ENCODE results near the gene IL2.

IL2 gene
- 0.96 to 5.2 (median 2.5) reads per million in 3 donors for total RNA-seq

- H3K27me3 ChIP-seq (replicated peaks; ENCODE audit: control insufficient read depth, insufficient read depth, low read length, poor library complexity, severe bottlenecking) = no peaks in the 10 kb centered on the region
- H3K4me1 ChIP-seq (ENCODE audit: control insufficient read depth, insufficient read depth, low read length, poor library complexity, severe bottlenecking) = peaks cover 31% of the 10 kb centered on the region
- DNase-seq = no peak
- no peaks in the 10 kb centered on the region for H3K36me3 ChIP-seq (ENCODE audit: control insufficient read depth, insufficient read depth, low read length)
- no peaks in the 10 kb centered on the region for H3K9me3 ChIP-seq (ENCODE audit: control insufficient read depth, low read length)
- peak within 1 kb of the TSS; percentile 17 for H3K4me3 ChIP-seq (ENCODE audit: insufficient read depth, low read depth, low read length, poor library complexity, severe bottlenecking)
- H3K27ac ChIP-seq (ENCODE audit: insufficient read depth, low read length, poor library complexity, severe bottlenecking) = peak within 1 kb of the TSS; percentile 57
These were observed at the start of gene IL2 for GRCh38 chr4:122456231-122457116. Gene IL2, minus strand, starts transcription at chr4:122456725. Its CDS starts 285 bp downstream, at chr4:122456440.

- H3K4me1 ChIP-seq (ENCODE audit: control insufficient read depth, insufficient read depth, low read length, poor library complexity, severe bottlenecking) = peaks cover 7% of the 10 kb centered on the region
- no peaks in the 10 kb centered on the region for H3K36me3 ChIP-seq (ENCODE audit: control insufficient read depth, insufficient read depth, low read length)
- H3K27ac ChIP-seq (ENCODE audit: insufficient read depth, low read length, poor library complexity, severe bottlenecking) = no peak overlapping the region
- H3K4me3 ChIP-seq (ENCODE audit: insufficient read depth, low read depth, low read length, poor library complexity, severe bottlenecking) = no peak overlapping the region
- no peaks in the 10 kb centered on the region for H3K27me3 ChIP-seq (replicated peaks; ENCODE audit: control insufficient read depth, insufficient read depth, low read length, poor library complexity, severe bottlenecking)
- peak in 1 of 3 donors; percentile 0 for DNase-seq
- H3K9me3 ChIP-seq (ENCODE audit: control insufficient read depth, low read length) = no peaks in the 10 kb centered on the region
These were observed 46.7 kb upstream of the IL2 start for GRCh38 chr4:122503214-122503613.

- no peak overlapping the region for H3K27ac ChIP-seq (ENCODE audit: insufficient read depth, low read length, poor library complexity, severe bottlenecking)
- no peaks in the 10 kb centered on the region for H3K27me3 ChIP-seq (replicated peaks; ENCODE audit: control insufficient read depth, insufficient read depth, low read length, poor library complexity, severe bottlenecking)
- no peaks in the 10 kb centered on the region for H3K36me3 ChIP-seq (ENCODE audit: control insufficient read depth, insufficient read depth, low read length)
- no peak for DNase-seq
- no peaks in the 10 kb centered on the region for H3K9me3 ChIP-seq (ENCODE audit: control insufficient read depth, low read length)
- H3K4me3 ChIP-seq (ENCODE audit: insufficient read depth, low read depth, low read length, poor library complexity, severe bottlenecking) = no peak overlapping the region
- peaks cover 7% of the 10 kb centered on the region for H3K4me1 ChIP-seq (ENCODE audit: control insufficient read depth, insufficient read depth, low read length, poor library complexity, severe bottlenecking)
These were observed 44.5 kb upstream of the IL2 start for GRCh38 chr4:122500852-122501501.

GRCh38 chr4:122489061-122489460 is 32.5 kb upstream of the IL2 start:
- no peak for DNase-seq
- Histone ChIP-seq H3K4me3 (ENCODE audit: insufficient read depth, low read depth, low read length, poor library complexity, severe bottlenecking) (no peak overlapping the region), H3K4me1 (ENCODE audit: control insufficient read depth, insufficient read depth, low read length, poor library complexity, severe bottlenecking) (no peaks in the 10 kb centered on the region), H3K9me3 (ENCODE audit: control insufficient read depth, low read length) (peaks cover 15% of the 10 kb centered on the region), H3K27me3 (replicated peaks; ENCODE audit: control insufficient read depth, insufficient read depth, low read length, poor library complexity, severe bottlenecking) (no peaks in the 10 kb centered on the region), H3K27ac (ENCODE audit: insufficient read depth, low read length, poor library complexity, severe bottlenecking) (no peak overlapping the region), H3K36me3 (ENCODE audit: control insufficient read depth, insufficient read depth, low read length) (no peaks in the 10 kb centered on the region)

- H3K27ac ChIP-seq (ENCODE audit: insufficient read depth, low read length, poor library complexity, severe bottlenecking) = no peak overlapping the region
- H3K4me1 ChIP-seq (ENCODE audit: control insufficient read depth, insufficient read depth, low read length, poor library complexity, severe bottlenecking) = no peaks in the 10 kb centered on the region
- no peaks in the 10 kb centered on the region for H3K9me3 ChIP-seq (ENCODE audit: control insufficient read depth, low read length)
- no peak for DNase-seq
- H3K36me3 ChIP-seq (ENCODE audit: control insufficient read depth, insufficient read depth, low read length) = no peaks in the 10 kb centered on the region
- H3K4me3 ChIP-seq (ENCODE audit: insufficient read depth, low read depth, low read length, poor library complexity, severe bottlenecking) = no peak overlapping the region
- no peaks in the 10 kb centered on the region for H3K27me3 ChIP-seq (replicated peaks; ENCODE audit: control insufficient read depth, insufficient read depth, low read length, poor library complexity, severe bottlenecking)
These were observed 27.0 kb upstream of the IL2 start for GRCh38 chr4:122483481-122483880.

- no peak overlapping the region for H3K27ac ChIP-seq (ENCODE audit: insufficient read depth, low read length, poor library complexity, severe bottlenecking)
- DNase-seq = no peak
These were observed 25.4 kb upstream of the IL2 start for GRCh38 chr4:122481766-122482405.

GRCh38 chr4:122480655-122481487 is 24.3 kb upstream of the IL2 start:
- H3K27ac ChIP-seq (ENCODE audit: insufficient read depth, low read length, poor library complexity, severe bottlenecking) = no peak overlapping the region
- H3K4me1 ChIP-seq (ENCODE audit: control insufficient read depth, insufficient read depth, low read length, poor library complexity, severe bottlenecking) = no peaks in the 10 kb centered on the region
- DNase-seq = no peak

More at GRCh38 chr4:122481766-122482405, 25.4 kb upstream of the IL2 start:
- H3K4me3 ChIP-seq (ENCODE audit: insufficient read depth, low read depth, low read length, poor library complexity, severe bottlenecking) = no peak overlapping the region
- H3K4me1 ChIP-seq (ENCODE audit: control insufficient read depth, insufficient read depth, low read length, poor library complexity, severe bottlenecking) = no peaks in the 10 kb centered on the region
- H3K36me3 ChIP-seq (ENCODE audit: control insufficient read depth, insufficient read depth, low read length) = no peaks in the 10 kb centered on the region
- H3K27me3 ChIP-seq (replicated peaks; ENCODE audit: control insufficient read depth, insufficient read depth, low read length, poor library complexity, severe bottlenecking) = no peaks in the 10 kb centered on the region
- no peaks in the 10 kb centered on the region for H3K9me3 ChIP-seq (ENCODE audit: control insufficient read depth, low read length)

GRCh38 chr4:122479935-122480416 is 23.5 kb upstream of the IL2 start:
- no peak overlapping the region for H3K27ac ChIP-seq (ENCODE audit: insufficient read depth, low read length, poor library complexity, severe bottlenecking)
- DNase-seq = no peak
- no peak overlapping the region for H3K4me3 ChIP-seq (ENCODE audit: insufficient read depth, low read depth, low read length, poor library complexity, severe bottlenecking)
- no peaks in the 10 kb centered on the region for H3K36me3 ChIP-seq (ENCODE audit: control insufficient read depth, insufficient read depth, low read length)
- no peaks in the 10 kb centered on the region for H3K4me1 ChIP-seq (ENCODE audit: control insufficient read depth, insufficient read depth, low read length, poor library complexity, severe bottlenecking)
- no peaks in the 10 kb centered on the region for H3K27me3 ChIP-seq (replicated peaks; ENCODE audit: control insufficient read depth, insufficient read depth, low read length, poor library complexity, severe bottlenecking)
- no peaks in the 10 kb centered on the region for H3K9me3 ChIP-seq (ENCODE audit: control insufficient read depth, low read length)

More at GRCh38 chr4:122480655-122481487, 24.3 kb upstream of the IL2 start:
- Histone ChIP-seq H3K27me3 (replicated peaks; ENCODE audit: control insufficient read depth, insufficient read depth, low read length, poor library complexity, severe bottlenecking) (no peaks in the 10 kb centered on the region), H3K9me3 (ENCODE audit: control insufficient read depth, low read length) (no peaks in the 10 kb centered on the region), H3K36me3 (ENCODE audit: control insufficient read depth, insufficient read depth, low read length) (no peaks in the 10 kb centered on the region), H3K4me3 (ENCODE audit: insufficient read depth, low read depth, low read length, poor library complexity, severe bottlenecking) (no peak overlapping the region)

GRCh38 chr4:122476745-122477144 is 20.2 kb upstream of the IL2 start:
- Histone ChIP-seq H3K27me3 (replicated peaks; ENCODE audit: control insufficient read depth, insufficient read depth, low read length, poor library complexity, severe bottlenecking) (no peaks in the 10 kb centered on the region), H3K9me3 (ENCODE audit: control insufficient read depth, low read length) (no peaks in the 10 kb centered on the region)
- no peak for DNase-seq

More at GRCh38 chr4:122476745-122477144, 20.2 kb upstream of the IL2 start:
- H3K4me1 ChIP-seq (ENCODE audit: control insufficient read depth, insufficient read depth, low read length, poor library complexity, severe bottlenecking) = no peaks in the 10 kb centered on the region
- H3K36me3 ChIP-seq (ENCODE audit: control insufficient read depth, insufficient read depth, low read length) = no peaks in the 10 kb centered on the region
- no peak overlapping the region for H3K27ac ChIP-seq (ENCODE audit: insufficient read depth, low read length, poor library complexity, severe bottlenecking)
- H3K4me3 ChIP-seq (ENCODE audit: insufficient read depth, low read depth, low read length, poor library complexity, severe bottlenecking) = no peak overlapping the region

Data from effector memory CD4-positive, alpha-beta T cell (primary cell).